Measurements from ENCODE around the gene RNF44.

The RNF44 gene

DNA sequence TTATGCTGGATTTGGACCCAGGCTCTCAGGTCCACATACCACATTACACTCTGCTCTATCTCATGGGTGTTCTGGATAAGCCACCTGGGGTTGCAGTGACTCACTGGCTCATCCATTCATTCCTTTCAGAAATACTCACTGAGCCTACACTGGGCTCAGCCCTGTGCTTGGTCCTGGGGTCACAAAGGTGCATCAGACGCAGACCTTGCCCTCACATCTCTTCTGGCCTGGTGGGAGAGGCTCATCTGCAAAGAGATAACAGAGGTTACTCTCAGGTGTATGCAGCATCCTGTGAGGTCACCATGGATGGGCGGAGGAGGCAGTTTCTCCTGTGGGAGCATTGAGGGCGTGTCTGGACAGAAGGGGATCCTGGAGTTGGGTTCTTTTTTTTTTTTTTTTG lies 24.1 kb upstream of the RNF44 start:
- Histone ChIP-seq H3K27ac (ENCODE audit: low read depth, low read length) (no peak overlapping the region), H3K9me2 (replicated peaks; ENCODE audit: insufficient read depth, low read length) (no peaks in the 10 kb centered on the region), H4K20me1 (ENCODE audit: low read depth, low read length) (no peaks in the 10 kb centered on the region), H3K27me3 (ENCODE audit: low read length) (no peaks in the 10 kb centered on the region), H2AFZ (ENCODE audit: low read depth, low read length, severe bottlenecking) (no peak overlapping the region), H3K79me2 (ENCODE audit: insufficient read depth, low read length) (no peaks in the 10 kb centered on the region), H3K4me2 (ENCODE audit: low read depth, low read length, poor library complexity, severe bottlenecking) (no peak overlapping the region), H3K9me3 (ENCODE audit: insufficient read depth, low read length) (no peaks in the 10 kb centered on the region), H3K36me3 (ENCODE audit: low read length) (no peaks in the 10 kb centered on the region), H3K9ac (ENCODE audit: low read length) (no peak overlapping the region), H3F3A (ENCODE audit: insufficient read depth) (no peaks in the 10 kb centered on the region), H3K4me3 (ENCODE audit: insufficient read depth, low read length, poor library complexity, severe bottlenecking) (no peak overlapping the region)
- TF ChIP-seq, protein P1, sequence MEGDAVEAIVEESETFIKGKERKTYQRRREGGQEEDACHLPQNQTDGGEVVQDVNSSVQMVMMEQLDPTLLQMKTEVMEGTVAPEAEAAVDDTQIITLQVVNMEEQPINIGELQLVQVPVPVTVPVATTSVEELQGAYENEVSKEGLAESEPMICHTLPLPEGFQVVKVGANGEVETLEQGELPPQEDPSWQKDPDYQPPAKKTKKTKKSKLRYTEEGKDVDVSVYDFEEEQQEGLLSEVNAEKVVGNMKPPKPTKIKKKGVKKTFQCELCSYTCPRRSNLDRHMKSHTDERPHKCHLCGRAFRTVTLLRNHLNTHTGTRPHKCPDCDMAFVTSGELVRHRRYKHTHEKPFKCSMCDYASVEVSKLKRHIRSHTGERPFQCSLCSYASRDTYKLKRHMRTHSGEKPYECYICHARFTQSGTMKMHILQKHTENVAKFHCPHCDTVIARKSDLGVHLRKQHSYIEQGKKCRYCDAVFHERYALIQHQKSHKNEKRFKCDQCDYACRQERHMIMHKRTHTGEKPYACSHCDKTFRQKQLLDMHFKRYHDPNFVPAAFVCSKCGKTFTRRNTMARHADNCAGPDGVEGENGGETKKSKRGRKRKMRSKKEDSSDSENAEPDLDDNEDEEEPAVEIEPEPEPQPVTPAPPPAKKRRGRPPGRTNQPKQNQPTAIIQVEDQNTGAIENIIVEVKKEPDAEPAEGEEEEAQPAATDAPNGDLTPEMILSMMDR (IDR thresholded peaks at IDR 0.05; ENCODE audit: insufficient read depth, low read length, poor library complexity, severe bottlenecking): no peak
- TF ChIP-seq EZH2phosphoT487 (conservative IDR thresholded peaks at IDR 0.05; ENCODE audit: low read length): no peak

- Histone ChIP-seq H3K79me2 (ENCODE audit: insufficient read depth, low read length) (no peaks in the 10 kb centered on the region), H3K9ac (ENCODE audit: low read length) (no peak overlapping the region), H3K36me3 (ENCODE audit: low read length) (no peaks in the 10 kb centered on the region), H3F3A (ENCODE audit: insufficient read depth) (no peaks in the 10 kb centered on the region), H2AFZ (ENCODE audit: low read depth, low read length, severe bottlenecking) (no peak overlapping the region), H3K9me3 (ENCODE audit: insufficient read depth, low read length) (no peaks in the 10 kb centered on the region), H3K9me2 (replicated peaks; ENCODE audit: insufficient read depth, low read length) (no peaks in the 10 kb centered on the region), H3K27me3 (ENCODE audit: low read length) (no peaks in the 10 kb centered on the region), H4K20me1 (ENCODE audit: low read depth, low read length) (no peaks in the 10 kb centered on the region), H3K4me2 (ENCODE audit: low read depth, low read length, poor library complexity, severe bottlenecking) (no peak overlapping the region), H3K27ac (ENCODE audit: low read depth, low read length) (no peak overlapping the region), H3K4me3 (ENCODE audit: insufficient read depth, low read length, poor library complexity, severe bottlenecking) (no peak overlapping the region)
- TF ChIP-seq EZH2phosphoT487 (conservative IDR thresholded peaks at IDR 0.05; ENCODE audit: low read length): no peak
- TF ChIP-seq, protein P1 (IDR thresholded peaks at IDR 0.05; ENCODE audit: insufficient read depth, low read length, poor library complexity, severe bottlenecking): no peak
These were observed 23.2 kb upstream of the RNF44 start for GRCh38 chr5:176560364-176560763.

DNA sequence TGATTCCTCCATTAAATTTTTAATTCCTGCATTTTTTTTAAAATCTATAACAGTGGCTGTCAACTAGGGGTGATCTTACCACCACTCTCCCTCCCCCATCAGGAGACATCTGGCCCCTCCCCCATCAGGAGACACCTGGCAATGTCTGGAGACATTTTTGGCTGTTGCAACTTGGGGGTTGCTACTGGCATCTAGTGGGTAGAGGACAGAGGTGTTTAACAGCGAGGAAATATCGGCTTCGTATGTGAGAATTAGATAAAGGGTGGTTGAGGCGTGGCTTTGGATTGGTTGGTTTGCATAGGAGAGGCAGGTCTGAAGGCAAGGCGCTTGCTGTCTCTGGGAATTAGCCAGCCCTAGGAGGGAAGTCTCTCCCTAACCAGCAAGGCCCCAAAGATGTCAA lies 22.5 kb upstream of the RNF44 start:
- TF ChIP-seq EZH2phosphoT487 (conservative IDR thresholded peaks at IDR 0.05; ENCODE audit: low read length): no peak
- TF ChIP-seq, protein P1 (IDR thresholded peaks at IDR 0.05; ENCODE audit: insufficient read depth, low read length, poor library complexity, severe bottlenecking): no peak
- H3K9me3 ChIP-seq (ENCODE audit: insufficient read depth, low read length): no peaks in the 10 kb centered on the region
- H3K9ac ChIP-seq (ENCODE audit: low read length): no peak overlapping the region
- no peaks in the 10 kb centered on the region for H4K20me1 ChIP-seq (ENCODE audit: low read depth, low read length)
- H2AFZ ChIP-seq (ENCODE audit: low read depth, low read length, severe bottlenecking): no peak overlapping the region
- H3F3A ChIP-seq (ENCODE audit: insufficient read depth): no peaks in the 10 kb centered on the region
- no peaks in the 10 kb centered on the region for H3K9me2 ChIP-seq (replicated peaks; ENCODE audit: insufficient read depth, low read length)
- H3K79me2 ChIP-seq (ENCODE audit: insufficient read depth, low read length): no peaks in the 10 kb centered on the region
- H3K4me3 ChIP-seq (ENCODE audit: insufficient read depth, low read length, poor library complexity, severe bottlenecking): no peak overlapping the region
- no peaks in the 10 kb centered on the region for H3K27me3 ChIP-seq (ENCODE audit: low read length)
- no peak overlapping the region for H3K27ac ChIP-seq (ENCODE audit: low read depth, low read length)
- H3K36me3 ChIP-seq (ENCODE audit: low read length): no peaks in the 10 kb centered on the region
- no peak overlapping the region for H3K4me2 ChIP-seq (ENCODE audit: low read depth, low read length, poor library complexity, severe bottlenecking)

All from SU-DHL-6 (cell line).